NK-92 (cell line): Measurements from ENCODE around the gene EIF4E1B.
"Not testable (repeated sequence)": the region's sequence is repeated elsewhere in the genome, so short reads cannot be mapped to it uniquely, and the experiment has no call there.

Experiments used
- DNase-seq: peaks from one replicate; lab custom pipeline; 2025; ENCODE audit not compliant: unreplicated experiment; lab: John Stamatoyannopoulos, UW

Gene EIF4E1B

GRCh38 chr5:176629853-176630680 lies at the start of gene EIF4E1B, which contains the start of gene SNCB:
EIF4E1B (plus strand) TSS chr5:176630675; CDS start chr5:176642788, 12,113 bp downstream.
SNCB (minus strand) TSS chr5:176630534; CDS start chr5:176629654, 880 bp downstream.
- no peak for DNase-seq

- DNase-seq = no peak
Measured at GRCh38 chr5:176581361-176581760, 49.1 kb upstream of the EIF4E1B start.

- DNase-seq = no peak
Measured at GRCh38 chr5:176583076-176583475, 47.4 kb upstream of the EIF4E1B start.

GRCh38 chr5:176587398-176587797 lies 43.1 kb upstream of the EIF4E1B start:
- no peak for DNase-seq

GRCh38 chr5:176588297-176588696 lies 42.2 kb upstream of the EIF4E1B start:
- DNase-seq = no peak

- no peak for DNase-seq
Measured at GRCh38 chr5:176589039-176589769, 41.3 kb upstream of the EIF4E1B start.

- no peak for DNase-seq
Measured at GRCh38 chr5:176590035-176590717, 40.3 kb upstream of the EIF4E1B start.

GRCh38 chr5:176591667-176592066 lies 38.8 kb upstream of the EIF4E1B start:
- not testable (repeated sequence) for DNase-seq

- no peak for DNase-seq
Measured at GRCh38 chr5:176592573-176592972, 37.9 kb upstream of the EIF4E1B start.

GRCh38 chr5:176593273-176593869 lies 37.1 kb upstream of the EIF4E1B start:
- no peak for DNase-seq

- DNase-seq = no peak
Measured at GRCh38 chr5:176594554-176594953, 35.9 kb upstream of the EIF4E1B start.

- DNase-seq = no peak
Measured at GRCh38 chr5:176595386-176595943, 35.0 kb upstream of the EIF4E1B start.

GRCh38 chr5:176596069-176596644 lies 34.3 kb upstream of the EIF4E1B start:
- DNase-seq = no peak

GRCh38 chr5:176596689-176597416 lies 33.6 kb upstream of the EIF4E1B start:
- no peak for DNase-seq

- no peak for DNase-seq
Measured at GRCh38 chr5:176597417-176598389, 32.8 kb upstream of the EIF4E1B start.

- DNase-seq = not testable (repeated sequence)
Measured at GRCh38 chr5:176599749-176600430, 30.6 kb upstream of the EIF4E1B start.

- DNase-seq = no peak
Measured at GRCh38 chr5:176601901-176602482, 28.5 kb upstream of the EIF4E1B start.

- DNase-seq = no peak
Measured at GRCh38 chr5:176603091-176603490, 27.4 kb upstream of the EIF4E1B start.
